ENCODE data around the gene SNX25. TPM values are rescaled to one million over a fixed set of nuclear protein-coding genes. Genes with fewer than 3 reads are reported as not detected.
"Not testable (repeated sequence)": the region's sequence is repeated elsewhere in the genome, so short reads cannot be mapped to it uniquely, and the experiment has no call there.

The SNX25 gene
- total RNA-seq, 1 experiment from 2014 or later, result 16.7 TPM

- no TSS peak for BruUV-seq (replicated peaks)
- H3K27ac ChIP-seq (ENCODE audit: low read length), result no peak overlapping the region
- H3K27me3 ChIP-seq (ENCODE audit: control insufficient read depth, insufficient read depth, low read length), result no peaks in the 10 kb centered on the region
- ChIA-PET CTCF (no interaction called here), POLR2A (no interaction called here)
- no peaks in the 10 kb centered on the region for H3K36me3 ChIP-seq (ENCODE audit: control insufficient read depth, insufficient read depth, low read length)
- intact Hi-C loops (cut with micrococcal nuclease; ENCODE audit: unreplicated experiment), result no loop called here
- no peak overlapping the region for H3K4me3 ChIP-seq (ENCODE audit: low read depth in 2 of 2, low read length in 2 of 2)
- in situ Hi-C loops (cut with HindIII; ENCODE audit: low pct_unique_long_range_greater_than_20kb, low sequenced_read_pairs), result no loop called here
- H3K4me1 ChIP-seq (ENCODE audit: control insufficient read depth, insufficient read depth, low read length), result no peaks in the 10 kb centered on the region
- H3K9me3 ChIP-seq (ENCODE audit: control insufficient read depth, insufficient read depth, low read depth, low read length), result no peaks in the 10 kb centered on the region
- no peak for ATAC-seq
- no peak for TF ChIP-seq CTCF (IDR thresholded peaks at IDR 0.05)
- no peak for TF ChIP-seq SIN3A (IDR thresholded peaks at IDR 0.05; ENCODE audit: borderline replicate concordance, insufficient read depth, low read depth, low read length)
- TF ChIP-seq POLR2AphosphoS5 (IDR thresholded peaks at IDR 0.05; ENCODE audit: low read depth, low read length), result no peak
- no peak for TF ChIP-seq TCF7L2 (IDR thresholded peaks at IDR 0.05; ENCODE audit: low read depth, low read length)
- no peak for TF ChIP-seq REST (IDR thresholded peaks at IDR 0.05; ENCODE audit: insufficient read depth in 1 of 2, low read depth in 2 of 2, low read length in 1 of 2)
- no peak for DNase-seq (ENCODE audit: low read depth, low spot score)
These were observed 103.3 kb downstream of the SNX25 start for GRCh38 chr4:185312699-185313098.

- ATAC-seq; in situ Hi-C loops (cut with HindIII; ENCODE audit: low pct_unique_long_range_greater_than_20kb, low sequenced_read_pairs); POLR2A ChIA-PET: not testable (repeated sequence)
These were observed 108.1 kb downstream of the SNX25 start for GRCh38 chr4:185317462-185317861.

GRCh38 chr4:185317880-185318279 is 108.5 kb downstream of the SNX25 start:
- ATAC-seq, result no peak
- Histone ChIP-seq H3K4me1 (ENCODE audit: control insufficient read depth, insufficient read depth, low read length) (no peaks in the 10 kb centered on the region), H3K36me3 (ENCODE audit: control insufficient read depth, insufficient read depth, low read length) (no peaks in the 10 kb centered on the region), H3K9me3 (ENCODE audit: control insufficient read depth, insufficient read depth, low read depth, low read length) (no peaks in the 10 kb centered on the region), H3K4me3 (ENCODE audit: low read depth in 2 of 2, low read length in 2 of 2) (no peak overlapping the region), H3K27ac (ENCODE audit: low read length) (no peak overlapping the region), H3K27me3 (ENCODE audit: control insufficient read depth, insufficient read depth, low read length) (no peaks in the 10 kb centered on the region)
- ChIA-PET POLR2A (no interaction called here), CTCF (no interaction called here)
- intact Hi-C loops (cut with micrococcal nuclease; ENCODE audit: unreplicated experiment) (no loop called here), in situ Hi-C loops (cut with HindIII; ENCODE audit: low pct_unique_long_range_greater_than_20kb, low sequenced_read_pairs) (no loop called here)
- no peak for DNase-seq (ENCODE audit: low read depth, low spot score)
- no peak for TF ChIP-seq TCF7L2 (IDR thresholded peaks at IDR 0.05; ENCODE audit: low read depth, low read length)
- no peak for TF ChIP-seq REST (IDR thresholded peaks at IDR 0.05; ENCODE audit: insufficient read depth in 1 of 2, low read depth in 2 of 2, low read length in 1 of 2)
- TF ChIP-seq POLR2AphosphoS5 (IDR thresholded peaks at IDR 0.05; ENCODE audit: low read depth, low read length), result no peak
- TF ChIP-seq SIN3A (IDR thresholded peaks at IDR 0.05; ENCODE audit: borderline replicate concordance, insufficient read depth, low read depth, low read length), result no peak
- TF ChIP-seq CTCF (IDR thresholded peaks at IDR 0.05), result no peak
- BruUV-seq (replicated peaks), result no TSS peak

More at GRCh38 chr4:185317462-185317861, 108.1 kb downstream of the SNX25 start:
- H3K9me3 ChIP-seq (ENCODE audit: control insufficient read depth, insufficient read depth, low read depth, low read length); BruUV-seq (replicated peaks); H3K4me3 ChIP-seq (ENCODE audit: low read depth in 2 of 2, low read length in 2 of 2); intact Hi-C loops (cut with micrococcal nuclease; ENCODE audit: unreplicated experiment); H3K4me1 ChIP-seq (ENCODE audit: control insufficient read depth, insufficient read depth, low read length); H3K27me3 ChIP-seq (ENCODE audit: control insufficient read depth, insufficient read depth, low read length); DNase-seq (ENCODE audit: low read depth, low spot score); H3K36me3 ChIP-seq (ENCODE audit: control insufficient read depth, insufficient read depth, low read length); H3K27ac ChIP-seq (ENCODE audit: low read length); CTCF ChIA-PET: not testable (repeated sequence)
